Breast epithelium (tissue), 3 donors: ENCODE measurements around the gene PLCH2.

ENCODE experiments used
- POLR2A ChIP-seq: fragments of 450-650 bp; IDR thresholded peaks from one replicate; pipeline ENCODE4 v1.6.1; 2016; ENCODE audit warnings: antibody characterized with exemption, mild to moderate bottlenecking, moderate library complexity
- TF ChIP-seq, protein P1 (sequence below), 3 donors: fragments of 450-650 bp; IDR thresholded peaks; one replicate each; pipeline ENCODE4 v1.5.1; 2016 to 2017; ENCODE audit warnings: antibody characterized with exemption in 3 of 3, mild to moderate bottlenecking in 3 of 3, moderate library complexity in 3 of 3

DNA sequence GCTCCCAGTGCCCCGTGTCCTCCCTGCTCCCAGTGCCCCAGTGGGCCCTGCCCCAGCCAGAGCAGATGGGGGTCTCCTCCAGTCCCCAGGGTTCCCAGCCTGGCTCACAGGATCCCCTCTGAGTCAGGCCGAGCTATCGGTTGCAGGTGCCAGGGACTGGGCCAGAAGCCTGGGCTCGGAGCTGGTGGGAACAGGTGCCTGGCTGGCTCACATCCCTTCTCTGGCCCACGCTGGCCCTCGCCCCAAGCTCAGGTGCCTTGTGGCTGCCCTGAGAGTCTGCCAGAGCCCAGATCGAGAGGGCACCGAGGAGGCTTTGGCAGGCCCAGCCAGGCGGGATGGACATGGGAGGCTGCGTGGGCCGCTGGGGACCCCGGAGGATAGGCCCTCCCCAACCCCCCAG lies 18.9 kb downstream of the PLCH2 start:
- no peak for TF ChIP-seq POLR2A
- TF ChIP-seq, protein P1, sequence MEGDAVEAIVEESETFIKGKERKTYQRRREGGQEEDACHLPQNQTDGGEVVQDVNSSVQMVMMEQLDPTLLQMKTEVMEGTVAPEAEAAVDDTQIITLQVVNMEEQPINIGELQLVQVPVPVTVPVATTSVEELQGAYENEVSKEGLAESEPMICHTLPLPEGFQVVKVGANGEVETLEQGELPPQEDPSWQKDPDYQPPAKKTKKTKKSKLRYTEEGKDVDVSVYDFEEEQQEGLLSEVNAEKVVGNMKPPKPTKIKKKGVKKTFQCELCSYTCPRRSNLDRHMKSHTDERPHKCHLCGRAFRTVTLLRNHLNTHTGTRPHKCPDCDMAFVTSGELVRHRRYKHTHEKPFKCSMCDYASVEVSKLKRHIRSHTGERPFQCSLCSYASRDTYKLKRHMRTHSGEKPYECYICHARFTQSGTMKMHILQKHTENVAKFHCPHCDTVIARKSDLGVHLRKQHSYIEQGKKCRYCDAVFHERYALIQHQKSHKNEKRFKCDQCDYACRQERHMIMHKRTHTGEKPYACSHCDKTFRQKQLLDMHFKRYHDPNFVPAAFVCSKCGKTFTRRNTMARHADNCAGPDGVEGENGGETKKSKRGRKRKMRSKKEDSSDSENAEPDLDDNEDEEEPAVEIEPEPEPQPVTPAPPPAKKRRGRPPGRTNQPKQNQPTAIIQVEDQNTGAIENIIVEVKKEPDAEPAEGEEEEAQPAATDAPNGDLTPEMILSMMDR (IDR thresholded peaks at IDR 0.05) = no peak
